H1 (cell line): ENCODE data around the gene RAP1GAP. TPM values are rescaled to one million over a fixed set of nuclear protein-coding genes. Genes with fewer than 3 reads are reported as not detected.

Experiments
- CEBPB ChIP-seq: IDR thresholded peaks from 2 replicates; pipeline ENCODE4 v1.6.1; 2012; ENCODE audit warnings: low read depth, low read length
- EZH2 ChIP-seq: fragments of 200-600 bp; sonication (generic); IDR thresholded peaks from 2 replicates; pipeline ENCODE4 v1.7.1; 2012; ENCODE audit warnings: low read depth, mild to moderate bottlenecking, moderate library complexity, low read length, inconsistent platforms; ENCODE audit not compliant: severe bottlenecking
- GABPA ChIP-seq: IDR thresholded peaks from 2 replicates; pipeline ENCODE4 v1.6.1; 2011; ENCODE audit warnings: mild to moderate bottlenecking, low read length, moderate library complexity, borderline replicate concordance; ENCODE audit not compliant: insufficient read depth
- GTF2F1 ChIP-seq: IDR thresholded peaks from 2 replicates; pipeline ENCODE4 v1.6.1; 2012; ENCODE audit warnings: low read depth, low read length, improper control_type of control experiment, borderline replicate concordance
- KDM1A ChIP-seq: fragments of 200-600, 300-600 bp; sonication (generic); IDR thresholded peaks from 2 replicates; pipeline ENCODE4 v1.7.1; 2016; ENCODE audit warnings: mild to moderate bottlenecking, low read length, borderline replicate concordance
- PHF8 ChIP-seq: fragments of 200-600 bp; sonication (generic); conservative IDR thresholded peaks from 2 replicates; pipeline ENCODE4 v1.7.1; 2012; ENCODE audit warnings: low read depth, mild to moderate bottlenecking, inconsistent platforms, low read length, moderate library complexity
- SAP30 ChIP-seq: fragments of 300-600 bp; sonication (generic); IDR thresholded peaks from 2 replicates; pipeline ENCODE4 v1.7.1; 2012; ENCODE audit warnings: low read length, moderate library complexity, mild to moderate bottlenecking, inconsistent platforms; ENCODE audit not compliant: insufficient read depth, insufficient replicate concordance
- SIX5 ChIP-seq: IDR thresholded peaks from 2 replicates; pipeline ENCODE4 v1.6.1; 2011; ENCODE audit warnings: mild to moderate bottlenecking, low read depth, low read length
- SP2 ChIP-seq: IDR thresholded peaks from 2 replicates; pipeline ENCODE4 v1.6.1; 2012; ENCODE audit warnings: mild to moderate bottlenecking, low read length, inconsistent platforms
- TAF1 ChIP-seq: IDR thresholded peaks from 2 replicates; pipeline ENCODE4 v1.6.1; 2011; ENCODE audit warnings: mild to moderate bottlenecking, low read depth, low read length
- polyA plus RNA-seq, 7 experiments: library from polyadenylated mRNA; depleted of rRNA in 3 of 7; stranded (reverse) in 5 of 7; unstranded in 2 of 7; fragments of >200 nt in 5 of 7; fragments of 200-250 nt in 2 of 7; gene quantifications; 1 replicate in 5 of 7; 2 replicates in 1 of 7; 4 replicates in 1 of 7; pipeline versions ENCODE4 v1.2.1 to v1.2.3, GENCODE V29; 2011 to 2013; ENCODE audit warnings: missing spikeins in 2 of 7, mixed read lengths in 2 of 7
- total RNA-seq: library from RNA; stranded (reverse); fragmentation: NEBNext Ultra II Directional; extraction: Animal tissue kit (Norgen Biotek cat#: 25700); gene quantifications from 2 replicates; pipeline ENCODE4 v1.2.1, GENCODE V29; 2021
- TF ChIP-seq, protein P1 (sequence below): IDR thresholded peaks from 2 replicates; pipeline ENCODE4 v1.6.1; 2012; ENCODE audit warnings: low read length, inconsistent platforms
- TF ChIP-seq, protein P2 (sequence below): IDR thresholded peaks from 2 replicates; pipeline ENCODE4 v1.6.1; 2012; ENCODE audit warnings: inconsistent platforms

Gene RAP1GAP
- total and polyA plus RNA-seq, 2 of the 8 experiments (the other 6 are each of a cell fraction or from before 2014, with no cell fraction given) = 8.4 TPM

DNA sequence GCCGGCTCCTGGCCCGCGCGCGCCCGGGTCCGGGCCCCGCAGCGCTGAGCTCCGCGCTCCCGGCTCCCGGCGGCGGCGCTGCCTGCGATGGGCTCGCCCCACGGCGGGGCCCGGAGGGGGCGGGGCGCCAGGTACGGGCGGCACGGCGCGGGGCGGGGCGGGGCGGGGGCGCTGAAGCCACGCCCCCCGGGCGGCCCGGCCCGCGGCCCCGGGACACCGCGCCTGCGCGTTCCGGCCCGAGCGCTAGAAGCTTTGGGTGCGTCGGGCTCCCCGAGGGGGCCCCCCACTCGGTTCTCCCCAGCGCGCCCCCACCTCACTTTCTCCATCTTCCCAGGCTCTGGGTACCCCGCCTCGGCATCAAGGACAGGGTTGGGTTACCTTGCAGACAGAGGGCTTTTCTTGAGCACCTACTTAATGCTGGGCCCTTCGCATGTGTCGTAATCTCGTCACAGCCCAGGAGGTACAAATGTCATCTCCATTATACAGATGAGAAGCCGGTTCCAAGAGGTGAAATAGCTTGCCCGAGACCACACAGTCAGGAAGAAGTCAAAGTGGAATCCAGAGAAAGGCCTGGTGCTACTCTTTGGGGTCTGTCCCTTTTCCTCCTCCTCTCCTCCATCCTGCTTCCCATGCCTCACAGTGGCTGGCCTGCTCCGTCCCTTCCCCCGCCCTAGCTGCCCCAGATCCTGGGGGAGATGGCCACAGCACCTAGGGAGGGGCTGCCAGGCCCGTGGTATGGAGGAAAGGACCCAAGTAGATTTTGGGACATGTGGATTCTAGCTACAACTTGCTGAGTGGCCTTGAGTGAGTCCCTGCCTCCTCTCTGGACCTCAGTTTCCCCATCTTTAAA is 46.5 kb downstream of the RAP1GAP start (continued):
- TF ChIP-seq, protein P1, sequence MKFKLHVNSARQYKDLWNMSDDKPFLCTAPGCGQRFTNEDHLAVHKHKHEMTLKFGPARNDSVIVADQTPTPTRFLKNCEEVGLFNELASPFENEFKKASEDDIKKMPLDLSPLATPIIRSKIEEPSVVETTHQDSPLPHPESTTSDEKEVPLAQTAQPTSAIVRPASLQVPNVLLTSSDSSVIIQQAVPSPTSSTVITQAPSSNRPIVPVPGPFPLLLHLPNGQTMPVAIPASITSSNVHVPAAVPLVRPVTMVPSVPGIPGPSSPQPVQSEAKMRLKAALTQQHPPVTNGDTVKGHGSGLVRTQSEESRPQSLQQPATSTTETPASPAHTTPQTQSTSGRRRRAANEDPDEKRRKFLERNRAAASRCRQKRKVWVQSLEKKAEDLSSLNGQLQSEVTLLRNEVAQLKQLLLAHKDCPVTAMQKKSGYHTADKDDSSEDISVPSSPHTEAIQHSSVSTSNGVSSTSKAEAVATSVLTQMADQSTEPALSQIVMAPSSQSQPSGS = no peak
- TF ChIP-seq CEBPB (no peak), GTF2F1 (no peak), SAP30 (no peak), SP2 (no peak), TAF1 (no peak), KDM1A (0 out of 2 replicates have a peak, but pooled peaks have one; percentile 19), GABPA (no peak), PHF8 (no peak), EZH2 (no peak), SIX5 (no peak)
- TF ChIP-seq, protein P2, sequence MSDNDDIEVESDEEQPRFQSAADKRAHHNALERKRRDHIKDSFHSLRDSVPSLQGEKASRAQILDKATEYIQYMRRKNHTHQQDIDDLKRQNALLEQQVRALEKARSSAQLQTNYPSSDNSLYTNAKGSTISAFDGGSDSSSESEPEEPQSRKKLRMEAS = no peak
